ENCODE data around the gene TARS3. TPM values are rescaled to one million over a fixed set of nuclear protein-coding genes. Genes with fewer than 3 reads are reported as not detected.
"Not testable (repeated sequence)": the region's sequence is repeated elsewhere in the genome, so short reads cannot be mapped to it uniquely, and the experiment has no call there.

TARS3 gene
- total RNA-seq, 1 donor from 2014 or later: 6.8 TPM

DNA sequence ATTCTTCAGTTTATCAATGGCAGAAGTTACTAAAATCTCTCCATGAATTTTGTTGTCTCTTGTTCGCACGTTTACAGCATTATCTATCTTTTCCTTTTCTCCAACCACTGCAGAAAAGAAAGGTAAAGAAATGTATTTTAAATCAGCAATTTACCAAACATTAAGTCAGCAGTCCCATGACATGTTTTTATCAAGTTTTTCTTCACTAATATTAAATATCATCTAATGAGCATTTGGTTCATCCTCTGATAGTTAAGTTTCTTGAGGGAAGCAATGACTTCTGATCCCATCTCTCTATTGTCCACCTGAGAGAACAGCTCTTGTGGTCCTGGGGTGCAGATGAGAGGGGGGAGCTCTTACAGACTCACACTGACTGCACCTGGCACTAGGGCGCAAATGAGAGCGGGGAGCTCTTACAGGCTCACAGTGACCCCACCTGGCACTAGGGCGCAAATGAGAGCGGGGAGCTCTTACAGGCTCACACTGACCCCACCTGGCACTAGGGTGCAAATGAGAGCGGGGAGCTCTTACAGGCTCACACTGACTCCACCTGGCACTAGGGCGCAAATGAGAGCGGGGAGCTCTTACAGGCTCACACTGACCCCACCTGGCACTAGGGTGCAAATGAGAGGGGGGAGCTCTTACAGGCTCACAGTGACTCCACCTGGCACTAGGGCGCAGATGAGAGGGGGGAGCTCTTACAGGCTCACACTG is 69.5 kb downstream of the TARS3 start:
- not testable (repeated sequence) for DNase-seq (ENCODE audit: low read depth, low spot score)

DNA sequence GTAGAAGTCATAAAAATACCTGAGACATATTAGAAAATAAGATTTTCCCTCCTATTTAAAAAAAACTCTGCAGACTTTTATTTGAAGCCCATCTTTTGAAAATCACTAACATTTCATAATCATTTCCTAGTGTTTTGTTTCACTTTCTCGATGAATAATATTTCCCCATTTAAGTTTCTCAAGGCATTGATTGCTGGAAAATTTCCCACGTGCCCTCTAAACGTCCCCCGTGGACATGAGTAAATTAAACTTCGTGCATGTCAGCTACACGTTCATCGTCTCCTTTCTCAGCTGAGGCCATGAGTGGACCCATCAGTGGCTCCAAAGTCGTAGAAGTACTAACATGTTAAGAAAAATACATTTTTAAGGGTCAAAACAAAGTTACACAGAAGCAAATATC is 70.1 kb downstream of the TARS3 start:
- no peak for DNase-seq (ENCODE audit: low read depth, low spot score)

DNA sequence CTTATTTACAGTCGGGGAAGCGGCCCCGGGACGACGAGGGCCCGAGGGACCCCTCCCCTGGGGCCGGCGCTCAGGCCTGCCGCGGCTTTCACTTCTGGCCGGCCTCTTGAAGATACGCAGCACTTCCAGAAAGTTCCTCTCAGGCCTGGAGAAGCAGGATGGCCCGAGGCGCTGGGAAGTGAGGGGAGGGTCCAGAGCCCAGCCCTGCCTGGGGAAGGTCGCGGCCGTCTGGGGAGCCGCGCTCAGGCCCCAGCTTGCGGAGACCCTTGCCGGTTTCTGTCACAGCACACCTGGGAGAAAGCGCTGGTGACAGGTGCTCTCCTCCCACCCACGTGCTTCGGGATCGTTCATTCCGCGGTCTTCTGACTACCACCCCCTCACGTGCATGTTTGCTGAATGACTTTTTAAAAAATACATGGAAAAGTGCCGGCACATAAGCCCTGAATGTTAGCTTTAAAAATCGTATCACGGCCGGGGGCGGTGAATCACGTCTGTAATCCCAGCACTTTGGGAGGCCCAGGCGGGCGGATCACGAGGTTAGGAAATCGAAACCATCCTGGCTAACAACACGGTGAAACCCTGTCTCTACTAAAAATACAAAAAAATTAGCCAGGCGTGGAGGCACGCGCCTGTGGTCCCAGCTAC is 71.4 kb downstream of the TARS3 start:
- DNase-seq (ENCODE audit: low read depth, low spot score): no peak

- DNase-seq (ENCODE audit: low read depth, low spot score): peak; percentile 84
These were observed 72.0 kb downstream of the TARS3 start, which contains the start of gene TM2D3 for GRCh38 chr15:101652098-101652785. TM2D3 (minus strand) TSS chr15:101652381; CDS start chr15:101652361, 20 bp downstream.

DNA sequence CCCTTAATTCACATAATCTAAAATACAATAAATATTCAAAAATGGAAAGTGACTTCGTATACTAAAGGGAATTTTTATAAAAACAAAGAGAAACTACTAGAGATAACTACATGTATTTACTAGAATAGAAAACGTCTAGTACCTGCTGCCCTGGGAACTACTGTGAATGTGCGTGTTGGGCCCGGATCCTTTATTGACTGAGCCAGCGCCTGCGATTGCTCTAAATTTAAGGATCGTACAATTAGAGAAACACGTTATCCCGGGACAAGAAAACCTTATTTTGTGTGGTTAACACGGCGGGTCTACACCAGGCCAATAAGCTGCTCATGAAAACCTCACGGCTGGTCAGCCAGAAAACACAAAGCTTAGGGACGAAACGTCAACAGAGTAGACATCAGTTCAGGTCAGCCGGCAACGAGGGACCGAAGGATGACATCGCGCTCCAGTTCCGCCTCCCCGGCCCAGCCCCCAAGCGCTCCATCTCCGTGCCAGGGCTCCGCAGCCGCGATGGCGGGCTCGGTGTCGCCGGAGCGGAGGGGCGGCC is 72.6 kb downstream of the TARS3 start:
- DNase-seq (ENCODE audit: low read depth, low spot score): no peak

DNA sequence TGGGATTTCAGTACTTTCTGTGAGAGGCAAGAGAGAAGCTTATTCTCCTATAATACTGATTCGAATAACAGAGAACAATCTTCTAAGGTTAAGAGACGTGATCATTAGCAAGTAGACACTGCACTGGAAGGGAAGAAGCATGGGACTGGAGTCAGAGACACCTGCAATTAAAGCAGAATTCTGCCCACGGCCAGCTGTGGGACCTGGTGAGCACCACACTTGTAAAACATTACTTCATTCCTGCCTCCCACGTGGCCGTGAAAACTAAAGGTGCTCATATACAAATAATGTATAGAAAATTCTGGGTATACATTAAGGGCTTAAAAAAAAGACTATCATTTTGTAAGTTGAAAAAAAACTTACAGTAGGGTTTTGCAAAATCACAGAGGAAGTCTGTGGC is 74.1 kb downstream of the TARS3 start:
- DNase-seq (ENCODE audit: low read depth, low spot score): no peak

GRCh38 chr15:101648356-101648755 is 75.9 kb downstream of the TARS3 start:
- DNase-seq (ENCODE audit: low read depth, low spot score): no peak

DNA sequence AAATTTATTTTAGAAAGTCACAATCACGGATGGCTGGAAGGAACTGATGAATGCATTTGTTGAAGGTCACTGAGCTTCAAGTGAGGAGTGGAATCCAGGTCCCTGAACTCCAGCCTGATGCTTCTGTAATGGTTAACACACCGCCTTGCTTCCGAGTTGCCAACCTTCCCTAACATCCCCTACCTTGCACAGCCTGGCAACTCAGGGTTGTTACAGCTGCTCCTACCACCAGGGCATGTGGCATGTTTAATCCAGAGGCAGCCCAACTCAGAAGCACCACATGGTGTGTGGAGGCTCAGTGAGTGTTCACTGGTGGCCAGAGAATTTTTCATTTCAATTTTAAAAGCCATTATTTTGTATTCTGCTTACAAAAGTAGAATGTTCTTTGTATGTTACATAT is 77.0 kb downstream of the TARS3 start:
- no peak for DNase-seq (ENCODE audit: low read depth, low spot score)

GRCh38 chr15:101646672-101647071 is 77.6 kb downstream of the TARS3 start:
- no peak for DNase-seq (ENCODE audit: low read depth, low spot score)

DNA sequence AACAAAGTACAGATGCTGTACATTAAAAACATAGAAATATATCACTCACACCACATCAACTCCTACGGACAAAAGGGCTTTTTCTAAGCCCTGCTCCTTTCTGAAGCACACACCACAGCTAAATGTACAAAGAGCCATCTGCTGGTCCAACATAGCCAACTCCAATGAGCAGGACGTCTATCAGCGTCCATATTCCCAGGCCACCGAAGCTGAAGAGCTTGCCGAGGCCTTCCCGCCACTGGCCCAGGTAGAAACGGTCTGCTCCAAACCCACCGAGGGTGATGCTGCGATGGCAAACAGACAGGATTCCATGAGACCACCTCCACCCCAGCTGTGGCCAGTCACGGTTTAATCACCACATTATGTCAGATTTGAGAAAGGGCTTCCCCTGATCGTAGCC is 81.9 kb downstream of the TARS3 start:
- DNase-seq (ENCODE audit: low read depth, low spot score): no peak

DNA sequence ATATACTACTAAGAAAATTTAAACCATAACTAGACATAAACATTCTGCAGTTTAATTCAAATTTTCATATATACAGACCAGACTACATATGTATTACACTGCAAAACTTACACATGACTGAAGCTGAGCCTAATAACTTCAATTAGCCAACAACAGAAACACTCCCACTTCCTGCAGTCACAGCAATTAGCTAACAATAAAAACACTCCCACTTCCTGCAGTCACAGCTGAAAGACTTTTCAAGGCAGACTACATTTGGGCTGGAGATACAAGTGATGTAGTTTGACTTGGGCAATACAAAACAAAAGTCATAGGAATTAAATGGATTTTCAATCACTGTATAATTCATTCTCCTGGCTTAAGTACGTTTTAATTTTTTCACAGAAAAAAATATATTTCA is 82.4 kb downstream of the TARS3 start:
- peak; percentile 78 for DNase-seq (ENCODE audit: low read depth, low spot score)

- DNase-seq (ENCODE audit: low read depth, low spot score): peak; percentile 57
These were observed 83.0 kb downstream of the TARS3 start for GRCh38 chr15:101641129-101641764.

DNA sequence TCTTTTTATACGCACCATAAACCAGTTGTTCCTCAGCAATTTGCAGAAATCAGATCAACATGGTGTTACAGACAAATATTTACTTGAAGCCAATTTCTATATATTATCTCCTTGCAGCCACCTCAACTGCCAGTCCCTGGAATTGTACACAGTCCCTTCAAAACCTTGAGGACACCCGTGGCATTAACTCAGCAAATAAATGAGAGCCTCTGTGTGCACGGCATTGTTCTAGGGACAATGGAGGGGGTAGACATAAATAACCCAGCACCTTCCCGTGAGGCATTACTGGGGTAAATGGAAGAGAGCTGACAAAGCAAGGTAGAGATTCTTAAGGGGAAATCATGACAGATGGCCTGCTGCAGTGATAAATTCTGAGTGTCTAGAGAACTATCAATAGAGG is 84.6 kb downstream of the TARS3 start:
- DNase-seq (ENCODE audit: low read depth, low spot score): no peak

GRCh38 chr15:101637919-101638318 is 86.4 kb downstream of the TARS3 start:
- no peak for DNase-seq (ENCODE audit: low read depth, low spot score)

GRCh38 chr15:101637516-101637915 is 86.8 kb downstream of the TARS3 start:
- DNase-seq (ENCODE audit: low read depth, low spot score): no peak

DNA sequence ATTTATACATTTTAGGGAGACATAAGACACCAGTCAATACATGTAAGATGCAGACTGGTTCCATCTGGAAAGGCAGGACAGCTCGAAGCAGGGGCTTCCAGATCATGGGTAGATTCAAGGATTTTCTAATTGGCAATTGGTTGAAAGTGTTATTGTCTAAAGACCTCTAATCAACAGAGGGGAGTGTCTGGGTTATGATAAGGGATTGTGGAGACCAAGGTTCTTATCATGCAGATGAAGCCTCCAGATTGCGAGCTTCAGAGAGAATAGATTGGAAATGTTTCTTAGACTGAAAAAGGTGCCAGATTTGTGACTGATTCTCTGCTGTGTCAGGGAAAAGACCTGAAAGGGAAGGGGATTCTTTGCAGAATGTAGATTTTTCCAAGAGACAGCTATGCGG is 87.2 kb downstream of the TARS3 start:
- DNase-seq (ENCODE audit: low read depth, low spot score): no peak

DNA sequence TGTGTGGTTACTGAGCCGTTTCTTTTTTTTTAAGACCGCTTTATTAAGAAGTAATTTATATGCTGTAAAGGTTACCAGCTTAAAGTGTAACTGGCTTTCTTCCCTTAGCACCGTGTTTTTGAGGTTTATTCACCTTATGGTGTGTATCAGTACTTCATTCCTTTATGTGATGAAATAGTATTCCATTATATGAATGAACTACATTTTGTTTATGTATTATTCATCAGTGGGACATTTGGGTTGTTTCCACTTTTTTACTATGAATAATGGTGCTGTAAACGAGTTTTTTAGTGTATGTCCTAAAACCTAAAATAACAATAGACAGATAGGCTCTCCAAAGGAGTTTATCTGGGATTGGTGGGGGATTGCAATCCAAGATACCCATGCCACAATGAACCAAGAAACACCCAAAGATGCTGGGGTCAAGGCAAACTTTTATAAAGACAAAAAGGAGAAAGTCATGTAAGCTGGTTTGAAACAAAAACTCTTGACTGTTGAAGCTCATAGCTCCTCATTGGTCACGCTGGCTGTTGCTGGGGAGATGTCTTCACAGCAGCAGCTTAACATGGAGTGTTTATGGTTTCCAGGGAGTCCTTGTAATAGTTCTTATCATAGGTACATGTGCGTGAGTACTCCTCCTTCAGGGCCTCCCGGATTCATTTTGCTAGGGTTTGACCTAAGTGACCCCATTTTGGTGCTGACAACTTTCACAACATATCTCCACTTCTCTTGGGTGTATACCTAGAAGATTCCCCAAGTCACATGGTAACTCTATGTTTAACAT is 88.1 kb downstream of the TARS3 start:
- no peak for DNase-seq (ENCODE audit: low read depth, low spot score)

DNA sequence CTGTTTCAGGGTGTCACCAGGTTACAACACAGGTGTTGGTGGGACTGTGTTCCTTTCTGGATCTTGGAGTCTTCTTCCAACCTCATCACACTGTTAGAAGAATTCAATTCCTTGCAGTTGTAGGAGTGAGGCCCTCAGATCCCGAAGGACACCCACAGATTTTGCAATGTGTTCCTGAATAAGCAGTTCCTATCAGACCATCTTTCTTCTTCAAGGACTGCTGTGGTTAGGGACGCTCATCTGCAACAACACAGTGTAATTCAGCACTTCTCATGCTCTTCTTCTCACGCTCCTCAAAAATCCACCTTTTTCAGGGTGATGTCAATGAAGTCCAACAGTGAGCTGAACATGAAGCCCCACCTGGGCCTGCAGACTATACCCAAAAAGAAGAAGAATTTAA is 90.9 kb downstream of the TARS3 start:
- no peak for DNase-seq (ENCODE audit: low read depth, low spot score)

DNA sequence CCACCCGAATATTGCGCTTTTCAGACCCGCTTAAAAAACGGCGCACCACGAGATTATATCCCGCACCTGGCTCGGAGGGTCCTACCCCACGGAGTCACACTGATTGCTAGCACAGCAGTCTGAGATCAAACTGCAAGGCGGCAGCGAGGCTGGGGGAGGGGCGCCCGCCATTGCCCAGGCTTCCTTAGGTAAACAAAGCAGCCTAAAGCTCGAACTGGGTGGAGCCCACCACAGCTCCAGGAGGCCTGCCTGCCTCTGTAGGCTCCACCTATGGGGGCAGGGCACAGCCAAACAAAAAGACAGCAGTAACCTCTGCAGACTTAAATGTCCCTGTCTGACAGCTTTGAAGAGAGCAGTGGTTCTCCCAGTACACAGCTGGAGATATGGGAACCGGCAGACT is 97.5 kb downstream of the TARS3 start:
- DNase-seq (ENCODE audit: low read depth, low spot score): not testable (repeated sequence)

DNA sequence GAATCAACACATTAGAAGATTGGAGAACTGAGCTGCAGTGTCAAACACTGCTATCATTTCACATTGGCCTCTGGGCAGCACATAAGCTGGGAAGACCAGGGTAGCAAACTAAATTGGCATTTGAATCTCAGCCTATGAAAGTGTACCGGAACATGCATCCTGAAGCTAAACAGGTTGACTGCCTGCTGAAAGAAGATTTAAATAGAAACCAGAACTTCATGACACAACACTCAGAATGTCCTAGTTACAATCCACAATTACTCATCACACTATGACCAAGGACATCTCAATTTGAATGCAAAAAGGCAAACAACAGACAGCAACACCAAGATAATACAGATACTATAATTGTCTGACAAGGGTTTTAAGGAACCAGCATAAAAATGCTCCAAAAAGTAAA is 98.3 kb downstream of the TARS3 start:
- DNase-seq (ENCODE audit: low read depth, low spot score): no peak

GRCh38 chr15:101625184-101625583 is 99.1 kb downstream of the TARS3 start:
- no peak for DNase-seq (ENCODE audit: low read depth, low spot score)
